Measurements from ENCODE around the gene PLPP1.
"Not testable (repeated sequence)": the region's sequence is repeated elsewhere in the genome, so short reads cannot be mapped to it uniquely, and the experiment has no call there.

The PLPP1 gene

DNA sequence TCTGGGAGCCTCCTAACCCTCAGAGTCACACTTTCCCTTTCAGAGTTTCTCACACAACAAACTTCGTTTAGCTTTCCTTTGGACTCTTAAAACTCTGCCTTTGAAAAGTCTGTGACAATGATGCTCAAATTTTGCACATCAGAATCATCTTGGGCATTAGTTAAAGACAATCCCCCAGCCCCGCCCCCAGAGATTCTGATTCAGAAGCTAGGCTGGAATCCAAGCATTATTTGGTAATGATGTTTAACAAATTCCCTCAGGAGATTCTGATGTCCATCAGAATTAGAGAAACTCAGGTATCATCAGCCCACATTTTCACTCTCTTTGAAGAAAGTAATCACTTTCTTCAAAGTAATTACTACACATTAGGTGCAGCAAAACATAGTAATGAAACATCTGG is 9.6 kb upstream of the PLPP1 start:
- DNase-seq (ENCODE audit: low spot score) = no peak

DNA sequence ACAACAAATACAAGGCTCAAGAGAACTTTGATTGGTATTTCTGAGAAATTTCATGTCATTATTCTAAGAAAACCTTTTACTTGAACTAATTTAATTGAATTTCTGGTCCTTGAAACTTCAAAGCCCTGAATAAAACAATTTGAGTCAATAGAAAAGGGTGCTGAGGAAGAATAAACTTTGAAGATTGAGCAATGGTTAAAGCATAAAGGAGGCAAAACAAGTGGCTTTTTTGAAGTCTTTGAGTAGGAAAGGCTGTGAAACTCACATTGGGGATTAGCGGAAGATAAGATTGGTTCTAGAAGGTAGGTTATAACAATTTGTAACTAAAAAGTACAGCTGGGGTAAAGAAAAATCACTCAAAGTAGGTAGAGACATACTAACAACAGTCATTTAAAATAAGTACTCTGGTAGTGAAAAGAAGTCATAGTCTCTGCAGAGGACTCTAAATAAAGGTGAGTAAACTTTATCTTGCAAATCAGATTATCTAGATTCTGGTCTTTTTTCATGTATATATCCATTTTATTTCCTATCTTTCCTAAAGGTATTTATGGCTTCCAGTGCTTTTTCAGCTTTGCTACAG is 6.4 kb upstream of the PLPP1 start:
- no peak for DNase-seq (ENCODE audit: low spot score)

DNA sequence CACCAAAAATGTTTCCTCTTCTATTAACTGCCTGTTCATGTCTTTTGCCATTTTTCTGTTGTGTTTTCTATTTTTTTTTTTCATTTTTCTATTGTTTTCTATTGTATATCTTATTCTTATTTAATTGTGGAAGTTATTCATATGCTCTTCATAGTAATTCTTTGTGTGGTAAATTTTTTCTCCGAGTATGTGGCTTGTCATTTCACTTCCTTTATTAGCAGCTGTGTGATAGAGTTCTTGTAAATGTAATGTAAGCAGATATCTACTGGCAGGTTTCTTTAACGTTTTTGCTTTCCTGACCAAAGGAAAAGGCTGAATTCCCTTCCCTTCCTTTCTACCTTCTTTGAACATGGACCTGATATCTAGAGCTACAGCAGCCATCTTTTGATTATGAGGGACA is 5.8 kb upstream of the PLPP1 start:
- DNase-seq (ENCODE audit: low spot score) = no peak

DNA sequence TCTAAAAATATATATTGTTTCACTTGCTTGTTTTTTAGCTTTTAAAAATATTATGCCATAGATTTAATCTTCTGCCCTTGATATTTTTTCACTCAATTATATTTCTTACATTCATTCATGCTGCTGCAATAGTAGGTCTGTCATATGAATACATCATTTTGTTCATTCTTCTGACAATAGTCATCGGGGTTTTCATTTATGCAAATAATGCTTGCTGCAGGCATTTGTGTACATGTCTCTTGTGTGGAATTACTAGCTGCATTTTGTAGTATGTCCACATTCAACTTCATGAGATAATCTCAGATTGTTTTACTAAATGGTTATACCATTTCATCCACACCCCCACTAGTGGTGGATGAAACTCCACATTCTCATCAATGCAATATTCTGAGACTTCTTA is 5.3 kb upstream of the PLPP1 start:
- peak; percentile 40 for DNase-seq (ENCODE audit: low spot score)

DNA sequence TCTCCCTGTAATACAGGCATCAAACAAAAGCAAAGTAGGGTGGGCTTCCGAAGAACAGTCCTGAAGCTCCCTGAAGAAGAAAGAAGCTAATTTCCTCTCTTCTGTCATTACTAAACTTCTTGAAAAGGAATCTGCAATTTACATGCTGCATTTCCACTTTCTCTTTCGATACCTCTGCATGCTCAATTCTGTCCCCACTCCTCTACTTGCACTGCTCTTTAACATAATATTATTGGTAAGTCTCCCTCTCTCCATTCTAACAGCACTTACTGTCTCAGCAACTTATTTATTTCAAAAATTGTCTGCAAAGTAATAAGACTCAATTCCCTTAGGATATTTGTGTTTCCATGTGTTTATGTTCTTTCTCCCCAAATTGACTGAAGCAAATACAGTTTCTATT is 3.9 kb upstream of the PLPP1 start:
- DNase-seq (ENCODE audit: low spot score) = no peak

DNA sequence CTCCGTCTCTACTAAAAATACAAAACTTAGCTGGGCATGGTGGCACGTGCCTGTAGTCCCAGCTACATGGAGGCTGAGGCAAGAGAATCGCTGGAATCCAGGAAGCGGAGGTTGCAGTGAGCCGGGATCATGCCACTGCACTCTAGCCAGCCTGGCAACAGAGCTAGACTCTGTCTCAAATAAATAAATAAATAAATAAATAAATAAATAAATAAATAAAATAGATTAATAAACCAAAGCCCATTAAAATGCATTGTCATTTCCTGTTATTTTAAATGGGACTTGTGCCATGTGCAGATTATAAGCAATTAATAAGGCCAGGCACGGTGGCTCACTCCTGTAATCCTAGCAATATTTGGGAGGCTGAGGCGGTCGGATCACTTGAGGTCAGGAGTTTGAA is 2.6 kb upstream of the PLPP1 start:
- not testable (repeated sequence) for DNase-seq (ENCODE audit: low spot score)

DNA sequence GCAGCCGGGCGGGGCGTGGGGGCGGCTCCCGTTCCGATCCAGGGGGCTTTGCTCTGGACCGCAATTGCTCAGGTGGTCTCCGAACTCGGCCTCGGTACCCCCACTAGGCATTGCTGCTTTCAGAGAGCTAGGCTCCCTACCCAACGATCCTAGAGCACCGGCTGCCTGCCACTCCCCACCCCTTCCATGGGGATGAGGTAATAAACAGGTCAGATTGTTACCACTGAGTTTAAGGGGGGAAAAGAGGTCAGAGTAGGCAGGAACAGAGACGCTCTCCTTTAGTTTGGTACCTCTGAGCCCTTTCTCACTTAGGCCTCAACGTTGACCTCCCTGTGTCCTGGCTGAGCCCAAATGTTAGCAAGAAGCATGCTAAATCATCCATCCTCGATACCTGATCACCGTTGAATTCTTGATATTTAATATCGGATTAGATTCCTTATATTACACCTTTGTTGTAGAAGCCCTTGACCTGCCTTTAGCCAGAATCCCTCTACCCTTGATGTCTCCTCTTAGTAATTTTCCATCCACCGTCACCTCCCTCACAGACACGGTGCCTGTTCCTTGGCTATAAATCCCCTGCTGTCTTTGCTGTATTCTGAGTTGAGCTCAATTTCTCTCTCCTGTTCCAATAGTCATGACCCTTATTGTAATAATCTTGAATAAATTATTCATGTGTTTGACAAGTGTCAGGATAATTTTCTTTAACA is 588 bp upstream of the PLPP1 start:
- DNase-seq (ENCODE audit: low spot score) = peak; percentile 49

DNA sequence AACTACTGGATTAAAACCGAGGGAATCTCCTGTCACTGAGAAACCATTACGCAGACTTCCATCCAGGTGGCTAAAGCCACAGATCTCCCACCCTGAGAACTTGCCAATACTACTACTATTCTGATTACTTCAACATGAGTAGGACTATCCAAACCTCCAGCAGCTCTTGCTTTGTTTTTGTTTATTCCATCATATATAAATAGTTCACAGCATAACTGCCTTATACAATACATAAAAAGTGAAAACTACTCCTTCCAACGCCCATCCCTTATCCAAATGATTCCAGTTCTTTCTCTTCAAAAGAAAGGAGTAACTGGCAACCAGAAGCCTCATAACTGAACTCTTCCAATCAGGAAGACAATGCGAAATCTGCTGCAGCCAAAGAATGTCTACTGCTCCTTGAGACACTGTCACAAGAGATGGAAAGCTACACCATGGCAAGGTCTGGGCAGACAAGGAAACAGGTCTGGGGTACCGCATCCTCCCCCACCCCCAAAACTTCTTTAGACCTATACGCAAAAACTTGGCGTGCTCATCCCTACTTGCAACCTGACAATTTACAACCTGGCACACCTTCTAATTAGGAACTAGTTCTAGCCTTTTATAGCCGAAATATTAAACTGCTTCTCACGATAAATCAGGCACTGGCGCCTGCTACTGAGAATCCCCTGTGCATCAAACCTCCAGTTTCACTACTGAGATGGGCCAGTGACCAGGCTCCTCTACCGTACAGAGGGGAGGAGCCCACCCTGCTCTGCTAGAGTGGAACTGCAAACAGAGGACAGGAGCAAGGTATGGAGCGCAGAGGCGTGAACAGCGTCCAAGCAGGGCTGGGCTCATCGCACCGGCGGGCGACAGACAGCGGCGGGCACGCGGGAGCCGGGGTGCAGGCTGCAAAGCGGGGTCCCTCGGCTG is 986 bp downstream of the PLPP1 start:
- DNase-seq (ENCODE audit: low spot score) = peak; percentile 12

DNA sequence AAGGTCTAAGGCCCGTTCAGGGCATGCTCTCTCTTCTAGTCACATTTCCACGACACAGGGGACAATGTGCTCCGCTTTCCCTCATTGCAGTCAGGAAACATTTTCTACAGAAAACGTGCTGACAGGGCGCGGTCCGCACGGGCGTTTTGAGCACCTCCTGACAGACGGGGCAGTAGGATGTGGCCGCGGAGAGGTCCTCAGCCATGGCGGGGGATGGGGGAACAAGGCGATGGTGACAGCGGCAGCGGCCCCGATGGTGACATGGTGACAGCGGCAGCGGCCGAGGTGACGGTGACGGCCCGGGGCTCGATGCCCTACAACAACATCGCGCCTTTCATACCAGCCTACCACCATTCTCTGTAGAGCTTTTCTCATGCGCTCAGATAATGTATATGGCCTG is 4.1 kb downstream of the PLPP1 start:
- no peak for DNase-seq (ENCODE audit: low spot score)

DNA sequence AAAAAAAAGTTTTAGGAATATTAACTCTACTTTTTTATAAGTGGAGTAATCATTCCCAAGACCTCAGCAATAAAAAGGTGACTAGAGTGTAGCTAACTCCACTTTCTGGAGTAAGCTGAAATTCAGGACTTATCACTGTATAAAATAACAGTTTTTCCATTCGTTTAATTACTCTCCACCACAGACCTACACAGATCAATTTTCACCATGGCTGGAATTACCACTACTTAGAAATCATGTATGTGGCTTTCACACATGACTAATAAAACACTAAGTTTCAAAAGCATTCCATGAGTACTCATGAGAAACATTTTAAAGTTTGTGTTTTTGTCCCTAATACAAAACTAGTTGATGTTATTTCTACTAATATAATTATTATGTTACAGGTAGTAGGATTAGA is 9.9 kb downstream of the PLPP1 start:
- no peak for DNase-seq (ENCODE audit: low spot score)

DNA sequence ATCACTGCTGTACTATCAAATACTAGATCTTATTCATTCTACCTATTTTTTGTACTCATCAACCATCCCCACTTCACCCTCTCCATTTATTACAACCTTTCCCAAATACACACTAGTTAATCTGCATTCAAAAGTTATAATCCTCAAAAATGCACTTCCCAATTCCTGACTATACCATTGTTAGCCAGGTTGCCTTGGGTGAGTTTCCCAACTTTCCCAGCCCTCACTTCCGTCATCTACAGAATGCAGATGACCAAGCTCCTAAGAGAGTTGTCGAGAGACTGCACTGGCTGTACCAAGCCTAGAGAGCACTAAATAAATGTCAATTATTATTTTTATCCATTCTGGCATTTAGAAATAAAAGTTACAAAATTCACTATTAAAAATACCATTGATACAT is 11.5 kb downstream of the PLPP1 start:
- DNase-seq (ENCODE audit: low spot score) = no peak

DNA sequence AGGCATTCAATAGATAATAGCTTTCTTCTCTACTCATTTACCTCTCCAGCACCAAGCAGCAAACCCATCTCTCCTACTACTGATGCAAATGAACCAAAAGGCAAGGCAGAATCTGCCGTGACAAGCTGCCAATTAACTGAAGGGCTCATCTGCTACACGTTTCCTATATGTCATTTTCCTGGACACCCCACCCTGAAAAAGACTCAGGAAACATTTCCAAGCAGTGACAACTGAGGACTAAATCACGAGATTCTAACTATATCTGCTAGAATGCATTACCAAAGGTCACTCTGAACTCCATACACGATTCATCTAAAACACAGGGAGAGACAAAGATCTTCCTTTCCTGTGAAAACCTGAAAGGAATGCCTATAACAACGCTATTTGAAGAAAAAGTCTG is 12.9 kb downstream of the PLPP1 start:
- DNase-seq (ENCODE audit: low spot score) = no peak

DNA sequence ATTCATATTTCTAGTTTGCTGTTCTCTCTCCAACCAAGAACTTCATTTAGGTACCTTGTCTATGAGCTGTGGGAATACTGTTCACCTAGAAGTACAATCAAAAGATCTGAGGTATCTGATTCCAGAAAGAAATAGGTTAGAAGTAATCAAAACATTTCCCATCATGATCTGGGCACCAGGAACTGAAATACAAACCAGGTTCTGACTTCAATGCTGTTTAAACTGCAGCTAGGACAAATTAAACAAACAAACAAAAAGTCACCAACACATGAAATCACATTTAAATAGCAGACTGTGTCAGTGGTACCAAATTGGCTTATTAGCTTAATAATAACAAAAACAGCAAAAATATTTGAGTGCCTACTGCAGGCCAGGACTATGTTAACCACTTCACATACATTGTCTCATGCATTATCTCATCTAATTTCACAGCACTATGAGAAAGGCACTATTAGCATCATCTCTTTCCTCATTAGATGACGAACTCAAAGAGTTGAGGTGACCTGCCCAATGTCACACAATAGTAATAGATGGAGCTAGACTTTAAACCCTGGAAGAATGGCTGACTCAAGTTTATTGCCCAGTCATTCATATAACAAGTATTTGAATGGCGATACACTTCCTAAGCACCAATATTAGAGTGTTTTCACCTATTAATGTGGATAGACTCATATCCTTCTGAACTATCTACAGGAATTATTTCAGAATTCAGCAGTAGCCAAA is 14.5 kb downstream of the PLPP1 start:
- no peak for DNase-seq (ENCODE audit: low spot score)

DNA sequence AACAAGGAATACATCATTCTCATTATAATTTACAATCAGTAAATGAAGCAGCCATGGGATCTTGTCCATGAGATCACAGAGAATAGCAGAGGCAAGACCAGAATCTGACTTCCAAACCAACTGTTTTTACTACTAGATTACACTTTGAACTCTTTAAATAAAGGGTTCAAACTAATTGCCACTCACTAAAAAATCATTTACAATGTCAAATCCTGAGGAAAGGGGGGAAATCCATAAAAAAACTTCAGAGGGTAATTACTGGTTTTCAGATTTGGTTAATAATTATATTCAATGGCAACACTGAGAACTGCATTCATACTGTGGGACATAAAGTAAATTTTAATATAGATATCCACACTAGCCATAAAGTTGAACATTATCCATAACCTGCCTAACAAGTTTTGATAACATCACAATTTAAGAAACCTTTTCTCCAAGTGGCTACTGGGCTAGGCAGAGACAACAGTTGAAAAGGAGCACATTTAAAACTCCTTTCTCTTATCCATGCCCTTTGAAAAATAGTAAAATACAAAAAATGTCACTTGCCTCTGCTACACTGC is 15.9 kb downstream of the PLPP1 start:
- no peak for DNase-seq (ENCODE audit: low spot score)

DNA sequence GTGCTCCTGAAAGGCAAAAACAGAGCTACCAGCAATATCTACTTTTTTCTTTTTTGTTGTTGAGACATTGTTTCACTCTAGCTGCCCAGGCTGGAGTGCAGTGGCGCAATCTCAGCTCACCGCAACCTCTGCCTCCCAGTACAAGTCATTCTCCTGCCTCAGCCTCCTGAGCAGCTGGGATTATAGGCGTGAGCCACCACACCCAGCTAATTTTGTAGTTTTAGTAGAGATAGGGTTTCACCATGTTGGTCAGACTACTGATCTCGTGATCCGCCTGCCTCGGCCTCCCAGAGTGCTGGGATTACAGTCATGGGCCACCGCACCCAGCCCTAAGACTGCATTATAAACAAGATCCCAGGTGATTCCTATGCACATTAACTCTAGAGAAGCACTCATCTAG is 17.0 kb downstream of the PLPP1 start:
- no peak for DNase-seq (ENCODE audit: low spot score)

DNA sequence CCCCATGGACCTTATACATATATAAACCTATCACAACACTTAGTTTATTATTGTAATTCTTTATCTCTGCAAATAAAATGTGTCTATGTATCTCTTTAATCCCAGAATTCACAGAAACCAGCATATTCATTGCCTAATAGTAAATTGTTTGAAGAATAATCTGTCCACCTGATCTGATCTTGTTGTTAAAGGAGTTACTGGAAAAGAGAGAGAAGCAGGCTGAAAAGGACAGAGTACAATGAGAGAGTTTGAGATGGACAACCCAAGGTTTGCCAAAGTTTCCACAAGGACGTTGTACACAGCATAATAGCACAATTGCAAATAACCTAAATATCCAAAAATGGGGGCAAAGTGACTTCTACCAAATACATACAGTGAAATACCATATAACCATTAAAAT is 23.8 kb downstream of the PLPP1 start:
- DNase-seq (ENCODE audit: low spot score) = no peak

DNA sequence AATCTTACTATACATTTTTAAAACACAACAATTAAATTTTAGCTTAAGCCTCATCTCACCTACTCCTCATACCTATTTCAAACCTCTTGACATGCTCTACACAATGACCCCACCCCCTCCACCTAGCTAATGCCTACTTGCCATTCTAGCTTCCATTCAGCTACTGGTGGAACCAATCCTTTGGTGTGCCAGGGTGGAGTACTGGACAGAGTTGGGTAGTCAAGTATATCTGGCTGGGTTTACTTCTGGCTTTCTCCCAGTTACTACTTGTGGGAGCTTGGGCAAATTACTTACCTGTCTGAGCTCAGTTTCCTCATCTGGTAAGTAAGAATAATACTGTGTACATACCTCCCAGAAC is 24.3 kb downstream of the PLPP1 start:
- no peak for DNase-seq (ENCODE audit: low spot score)

DNA sequence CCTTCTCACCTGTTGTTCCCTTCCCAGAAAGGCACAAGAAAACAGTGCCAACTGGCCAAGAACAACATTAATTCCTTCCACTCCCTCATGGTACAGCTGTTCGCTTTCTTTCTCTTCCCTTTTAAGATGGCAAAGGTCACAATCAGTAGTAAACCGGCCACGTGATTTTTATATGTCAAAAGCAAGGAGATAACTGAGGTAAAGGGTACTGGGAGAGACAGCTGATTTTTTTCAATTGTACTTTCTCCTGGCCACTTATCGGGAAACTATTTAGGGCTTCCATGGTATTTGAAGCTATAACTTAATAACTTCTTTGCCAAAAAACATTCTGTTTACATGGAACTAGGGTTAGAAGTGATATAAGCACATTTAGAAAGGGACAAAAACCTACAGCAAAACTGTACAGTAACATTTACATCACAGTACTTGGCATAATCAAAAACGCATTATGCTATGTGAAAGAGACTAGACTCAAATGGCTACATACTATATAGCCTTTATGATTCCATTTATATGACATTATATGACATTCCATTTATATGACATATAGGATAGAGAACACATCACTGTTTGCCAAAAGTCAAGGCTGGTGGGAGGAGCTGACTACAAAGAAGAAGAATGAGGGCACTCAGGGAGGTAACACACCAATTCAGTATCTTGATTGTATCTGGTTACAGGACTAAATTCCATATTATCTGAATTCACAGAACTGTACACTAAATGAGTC is 24.8 kb downstream of the PLPP1 start:
- DNase-seq (ENCODE audit: low spot score) = no peak

DNA sequence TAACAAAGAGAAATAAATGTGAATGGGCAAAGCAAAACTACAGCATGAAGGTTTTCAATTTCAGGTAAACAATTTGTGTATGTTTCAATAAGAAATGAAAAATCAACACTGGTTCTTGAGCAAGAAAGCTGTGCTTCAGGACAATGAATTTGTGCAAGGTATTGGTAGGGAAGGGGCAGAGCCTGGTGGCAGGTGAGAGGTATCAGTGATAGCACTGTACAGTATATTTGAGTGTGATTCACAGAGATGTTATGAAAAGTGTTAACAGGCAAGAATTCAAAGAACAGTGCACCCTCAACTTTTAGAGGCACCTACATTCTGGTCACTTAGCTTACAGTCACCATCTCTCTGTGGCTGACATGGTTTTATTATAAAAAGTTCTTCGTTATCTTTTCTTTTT is 25.7 kb downstream of the PLPP1 start:
- no peak for DNase-seq (ENCODE audit: low spot score)

DNA sequence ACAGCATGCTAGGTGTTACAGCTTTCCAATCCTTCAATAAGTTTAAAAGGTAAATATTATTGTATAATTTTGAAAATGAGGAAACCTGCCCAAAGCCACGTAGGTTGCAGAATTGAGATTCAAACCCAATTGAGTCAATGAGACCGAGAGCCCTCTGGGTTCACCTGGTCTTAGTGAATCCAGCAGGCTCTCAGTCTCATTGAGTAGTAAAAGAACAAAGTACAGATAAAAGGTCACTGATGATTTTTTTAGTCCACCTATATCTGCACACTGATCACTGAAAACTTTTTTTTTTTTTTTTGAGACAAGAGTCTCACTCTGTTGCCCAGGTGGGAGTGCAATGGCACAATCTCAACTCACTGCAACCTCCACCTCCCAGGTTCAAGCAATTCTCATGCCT is 27.2 kb downstream of the PLPP1 start:
- no peak for DNase-seq (ENCODE audit: low spot score)

DNA sequence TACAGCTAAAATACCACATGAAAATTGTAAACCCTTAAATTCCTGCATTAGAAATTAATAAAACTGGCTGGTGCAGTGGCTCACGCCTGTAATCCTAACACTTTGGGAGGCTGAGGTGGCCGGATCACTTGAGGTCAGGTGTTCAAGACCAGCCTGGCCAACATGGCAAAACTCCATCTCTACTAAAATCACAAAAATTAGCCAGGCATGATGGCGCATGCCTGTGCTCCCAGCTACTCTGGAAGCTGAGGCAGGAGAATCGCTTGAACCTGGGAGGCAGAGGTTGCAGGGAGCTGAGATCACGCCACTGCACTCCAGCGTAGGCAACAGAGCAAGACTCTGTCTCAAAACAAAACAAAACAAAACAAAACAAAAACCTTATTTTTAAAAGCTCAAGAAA is 29.1 kb downstream of the PLPP1 start:
- DNase-seq (ENCODE audit: low spot score) = not testable (repeated sequence)

DNA sequence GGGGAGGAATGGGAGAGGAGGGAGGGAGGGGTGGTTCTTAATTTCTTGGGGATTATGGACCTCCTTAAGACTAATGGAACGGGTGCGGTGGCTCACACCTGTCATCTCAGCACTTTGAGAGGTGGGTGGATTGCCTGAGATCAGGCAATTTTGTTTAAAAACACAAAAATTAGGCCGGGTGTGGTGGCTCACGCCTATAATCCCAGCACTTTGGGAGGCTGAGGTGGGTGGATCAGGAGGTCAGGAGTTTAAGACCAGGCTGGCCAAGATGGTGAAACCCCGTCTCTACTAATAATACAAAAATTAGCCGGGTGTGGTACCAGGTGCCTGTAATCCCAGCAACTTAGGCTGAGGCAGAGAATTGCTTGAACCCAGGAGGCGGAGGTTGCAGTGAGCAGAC is 30.8 kb downstream of the PLPP1 start:
- DNase-seq (ENCODE audit: low spot score) = not testable (repeated sequence)
